ENCODE measurements around the gene UNCX. TPM values are rescaled to one million over a fixed set of nuclear protein-coding genes. Genes with fewer than 3 reads are reported as not detected.

The UNCX gene
- total RNA-seq (6.4 and 11.8 TPM in 2 replicates), polyA plus RNA-seq (6.7 and 14.6 TPM in 2 replicates)

GRCh38 chr7:1232623-1233332 lies at the start of gene UNCX:
Gene UNCX (plus strand): TSS chr7:1232872. CDS start chr7:1233018, 146 bp downstream.
- Histone ChIP-seq H3K4me3 (peak within 1 kb of the TSS; percentile 2), H3K4me1 (ENCODE audit: low read depth) (no peaks in the 10 kb centered on the region), H3K9me3 (ENCODE audit: low read depth) (no peaks in the 10 kb centered on the region), H3K27ac (no peak within 1 kb of the TSS), H3K27me3 (peaks cover 100% of the 10 kb centered on the region), H3K36me3 (no peaks in the 10 kb centered on the region)
- TF ChIP-seq, protein P1, sequence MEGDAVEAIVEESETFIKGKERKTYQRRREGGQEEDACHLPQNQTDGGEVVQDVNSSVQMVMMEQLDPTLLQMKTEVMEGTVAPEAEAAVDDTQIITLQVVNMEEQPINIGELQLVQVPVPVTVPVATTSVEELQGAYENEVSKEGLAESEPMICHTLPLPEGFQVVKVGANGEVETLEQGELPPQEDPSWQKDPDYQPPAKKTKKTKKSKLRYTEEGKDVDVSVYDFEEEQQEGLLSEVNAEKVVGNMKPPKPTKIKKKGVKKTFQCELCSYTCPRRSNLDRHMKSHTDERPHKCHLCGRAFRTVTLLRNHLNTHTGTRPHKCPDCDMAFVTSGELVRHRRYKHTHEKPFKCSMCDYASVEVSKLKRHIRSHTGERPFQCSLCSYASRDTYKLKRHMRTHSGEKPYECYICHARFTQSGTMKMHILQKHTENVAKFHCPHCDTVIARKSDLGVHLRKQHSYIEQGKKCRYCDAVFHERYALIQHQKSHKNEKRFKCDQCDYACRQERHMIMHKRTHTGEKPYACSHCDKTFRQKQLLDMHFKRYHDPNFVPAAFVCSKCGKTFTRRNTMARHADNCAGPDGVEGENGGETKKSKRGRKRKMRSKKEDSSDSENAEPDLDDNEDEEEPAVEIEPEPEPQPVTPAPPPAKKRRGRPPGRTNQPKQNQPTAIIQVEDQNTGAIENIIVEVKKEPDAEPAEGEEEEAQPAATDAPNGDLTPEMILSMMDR (IDR thresholded peaks at IDR 0.05; ENCODE audit: low read depth, low read length), result no peak
- DNase-seq (ENCODE audit: low read depth in 1 of 2, low spot score in 1 of 2), result no peak

DNA sequence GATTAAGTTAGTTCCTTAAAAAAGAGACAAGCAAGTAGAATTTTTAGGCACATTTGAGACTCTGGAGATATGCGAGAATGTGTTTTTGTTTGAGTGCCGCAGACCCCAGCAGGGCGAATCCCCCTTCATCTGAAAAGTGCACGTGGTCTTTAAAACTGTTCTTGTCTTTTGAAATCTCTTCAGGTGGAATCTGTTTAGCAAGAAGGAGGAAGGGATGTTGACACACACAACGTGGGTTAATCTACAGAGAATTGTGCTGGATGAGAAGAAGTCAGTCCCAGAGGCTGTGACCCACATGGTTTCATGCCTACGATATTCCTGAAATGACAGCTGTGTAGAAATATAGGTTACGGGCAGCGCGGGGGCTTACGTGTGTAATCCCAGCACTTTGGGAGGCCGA lies 45.5 kb upstream of the UNCX start:
- H3K9me3 ChIP-seq (ENCODE audit: low read depth), result no peaks in the 10 kb centered on the region
- TF ChIP-seq, protein P1 (IDR thresholded peaks at IDR 0.05; ENCODE audit: low read depth, low read length), result no peak
- no peak overlapping the region for H3K4me3 ChIP-seq
- H3K36me3 ChIP-seq, result no peaks in the 10 kb centered on the region
- no peak for DNase-seq (ENCODE audit: low read depth in 1 of 2, low spot score in 1 of 2)
- no peaks in the 10 kb centered on the region for H3K4me1 ChIP-seq (ENCODE audit: low read depth)
- H3K27me3 ChIP-seq, result peaks cover 14% of the 10 kb centered on the region
- no peak overlapping the region for H3K27ac ChIP-seq

- Histone ChIP-seq H3K9me3 (ENCODE audit: low read depth) (no peaks in the 10 kb centered on the region), H3K27me3 (peaks cover 21% of the 10 kb centered on the region), H3K4me3 (no peak overlapping the region), H3K27ac (no peak overlapping the region), H3K4me1 (ENCODE audit: low read depth) (no peaks in the 10 kb centered on the region), H3K36me3 (no peaks in the 10 kb centered on the region)
- no peak for DNase-seq (ENCODE audit: low read depth in 1 of 2, low spot score in 1 of 2)
- TF ChIP-seq, protein P1 (IDR thresholded peaks at IDR 0.05; ENCODE audit: low read depth, low read length), result no peak
These were observed 43.9 kb upstream of the UNCX start for GRCh38 chr7:1188720-1189294.

GRCh38 chr7:1189986-1190772 lies 42.5 kb upstream of the UNCX start:
- TF ChIP-seq, protein P1 (IDR thresholded peaks at IDR 0.05; ENCODE audit: low read depth, low read length), result no peak
- Histone ChIP-seq H3K4me1 (ENCODE audit: low read depth) (no peaks in the 10 kb centered on the region), H3K9me3 (ENCODE audit: low read depth) (no peaks in the 10 kb centered on the region), H3K36me3 (no peaks in the 10 kb centered on the region), H3K4me3 (no peak overlapping the region), H3K27ac (no peak overlapping the region), H3K27me3 (peaks cover 34% of the 10 kb centered on the region)
- no peak for DNase-seq (ENCODE audit: low read depth in 1 of 2, low spot score in 1 of 2)

DNA sequence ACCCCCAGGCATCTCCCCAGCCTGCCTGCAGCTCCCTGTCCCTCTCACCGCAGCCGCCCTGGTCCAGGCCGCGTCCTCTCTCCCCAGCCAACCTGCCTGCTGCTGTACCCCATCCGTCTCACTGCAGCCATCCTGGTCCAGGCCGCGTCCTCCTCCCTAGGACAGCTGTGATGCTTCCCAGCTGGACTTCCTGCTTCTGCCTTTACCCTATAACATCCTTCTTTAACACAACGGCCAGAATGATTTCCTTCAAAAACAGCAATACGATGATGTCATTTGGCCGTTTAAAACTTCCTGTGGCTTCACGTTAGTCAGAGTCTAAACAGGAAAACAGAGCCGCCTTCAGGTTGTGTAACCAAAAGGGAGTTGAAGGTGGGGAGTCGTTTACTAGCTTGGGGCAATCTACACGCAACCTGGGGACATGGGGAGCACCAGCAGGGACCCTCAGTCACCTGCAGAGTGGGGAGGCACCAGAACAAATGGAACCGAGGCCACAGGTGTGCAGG lies 40.4 kb upstream of the UNCX start:
- no peak overlapping the region for H3K27ac ChIP-seq
- H3K4me1 ChIP-seq (ENCODE audit: low read depth), result no peaks in the 10 kb centered on the region
- TF ChIP-seq, protein P1 (IDR thresholded peaks at IDR 0.05; ENCODE audit: low read depth, low read length), result peak; percentile 32
- no peaks in the 10 kb centered on the region for H3K9me3 ChIP-seq (ENCODE audit: low read depth)
- H3K4me3 ChIP-seq, result no peak overlapping the region
- H3K27me3 ChIP-seq, result peaks cover 31% of the 10 kb centered on the region
- peak in 1 of 2 donors; percentile 92 for DNase-seq (ENCODE audit: low read depth in 1 of 2, low spot score in 1 of 2)
- H3K36me3 ChIP-seq, result no peaks in the 10 kb centered on the region

Measured in cardiac muscle cell (in vitro differentiated cells and primary cell).